ENCODE measurements around the gene USP31. TPM values are rescaled to one million over a fixed set of nuclear protein-coding genes. Genes with fewer than 3 reads are reported as not detected.

USP31 gene
- total and polyA plus RNA-seq, 2 of the 8 experiments (the other 6 are each of a cell fraction or from before 2014, with no cell fraction given), result 6.7 to 19.0 TPM

GRCh38 chr16:23163921-23164320 is 14.7 kb upstream of the USP31 start:
- no peak overlapping the region for H2AFZ ChIP-seq (ENCODE audit: low read length)
- CTCF ChIA-PET (ENCODE audit: partially characterized antibody), result no interaction called here

More at GRCh38 chr16:23163921-23164320, 14.7 kb upstream of the USP31 start:
- TF ChIP-seq FOSL1 (IDR thresholded peaks at IDR 0.05; ENCODE audit: insufficient read depth, low read depth, low read length), result no peak
- TF ChIP-seq TAF1 (IDR thresholded peaks at IDR 0.05; ENCODE audit: low read depth, low read length), result no peak
- TF ChIP-seq TEAD4 (IDR thresholded peaks at IDR 0.05; ENCODE audit: low read depth, low read length), result no peak
- no peak for TF ChIP-seq RBBP5 (IDR thresholded peaks at IDR 0.05; ENCODE audit: borderline replicate concordance, low read depth, low read length)
- no peak for TF ChIP-seq TBP (IDR thresholded peaks at IDR 0.05; ENCODE audit: low read depth, low read length)
- no peak for TF ChIP-seq NRF1 (IDR thresholded peaks at IDR 0.05; ENCODE audit: low read depth, low read length)
- TF ChIP-seq CHD1 (IDR thresholded peaks at IDR 0.05; ENCODE audit: low read depth, low read length), result no peak
- no peak for TF ChIP-seq HDAC2 (IDR thresholded peaks at IDR 0.05; ENCODE audit: borderline replicate concordance in 1 of 2, low read depth in 2 of 2, low read length in 2 of 2)
- FAIRE-seq (no peak), DNase-seq (ENCODE audit: low read depth in 1 of 2, low spot score in 2 of 2) (no peak)
- POLR2A ChIA-PET (ENCODE audit: partially characterized antibody), result interaction anchor here (0.6 kb wide), 1 partner anchor 489 kb away, joined by 3 read pairs; no protein-coding TSS in a partner anchor
- no peak overlapping the region for H2BK12ac ChIP-seq (ENCODE audit: low read depth, low read length)
- no peak overlapping the region for H3K18ac ChIP-seq (ENCODE audit: extremely low read depth, low read length)
- no peak overlapping the region for H4K5ac ChIP-seq (ENCODE audit: insufficient read length, low read depth, low read length)
- H3K4me1 ChIP-seq (replicated peaks in 1 of 4; ENCODE audit: control insufficient read depth in 3 of 4, insufficient read depth in 4 of 4, low read length in 3 of 4), result no peaks in the 10 kb centered on the region; a peak in 1 of 7 replicates
- H3K9ac ChIP-seq (replicated peaks in 1 of 4; ENCODE audit: extremely low read depth in 1 of 4, low read depth in 3 of 4, low read length in 3 of 4), result no peak overlapping the region
- no peaks in the 10 kb centered on the region for H3K36me3 ChIP-seq (ENCODE audit: control insufficient read depth in 2 of 4, insufficient read depth in 4 of 4, low read length in 3 of 4)
- H3K4ac ChIP-seq (replicated peaks; ENCODE audit: insufficient read length, low read depth, low read length), result no peak overlapping the region
- no peak overlapping the region for H3K4me2 ChIP-seq (ENCODE audit: insufficient read depth in 1 of 2, low read depth in 2 of 2, low read length in 2 of 2)
- H3K27ac ChIP-seq (ENCODE audit: low read depth, low read length), result no peak overlapping the region
- H3K23ac ChIP-seq (ENCODE audit: insufficient read length), result no peak overlapping the region
- H3K14ac ChIP-seq (ENCODE audit: insufficient read length), result no peak overlapping the region
- H3K79me1 ChIP-seq (ENCODE audit: low read depth, low read length), result no peaks in the 10 kb centered on the region
- no peak overlapping the region for H3K56ac ChIP-seq (replicated peaks; ENCODE audit: insufficient read length, low read depth, low read length)
- H4K91ac ChIP-seq (replicated peaks; ENCODE audit: insufficient read length, low read length), result no peak overlapping the region
- no peak overlapping the region for H3K4me3 ChIP-seq (ENCODE audit: extremely low read depth in 1 of 4, insufficient read depth in 2 of 4, low read depth in 3 of 4, low read length in 4 of 4)
- H2BK120ac ChIP-seq (replicated peaks; ENCODE audit: low read depth, low read length), result no peak overlapping the region
- peaks cover 0 to 4% of the 10 kb centered on the region in 2 experiments; a peak in 1 of 4 replicates for H3K9me3 ChIP-seq (ENCODE audit: insufficient read depth in 2 of 2, low read depth in 1 of 2, low read length in 1 of 2)
- WGBS, 2 experiments (ENCODE audit: extremely low coverage in 1 of 2, insufficient coverage in 1 of 2, insufficient read length in 1 of 2, insufficient replicate concordance in 2 of 2, low coverage in 1 of 2, low lambda C conversion rate in 2 of 2, missing lambda C conversion rate in 1 of 2), result 89% methylated on average over 2 of the region's 2 CpGs; no CpG with 5 or more reads in 1 of the 2 experiments
- no peak overlapping the region for H2BK20ac ChIP-seq (ENCODE audit: low read length)
- H3K79me2 ChIP-seq (ENCODE audit: control insufficient read depth in 1 of 2, insufficient read depth in 2 of 2, low read length in 2 of 2), result no peaks in the 10 kb centered on the region
- no peaks in the 10 kb centered on the region for H3K27me3 ChIP-seq (replicated peaks in 1 of 4; ENCODE audit: control insufficient read depth in 3 of 4, extremely low read depth in 1 of 4, insufficient read depth in 3 of 4, low read length in 3 of 4)
- no peaks in the 10 kb centered on the region for H3K23me2 ChIP-seq (ENCODE audit: low read depth, low read length)
- H4K20me1 ChIP-seq (replicated peaks in 1 of 2; ENCODE audit: control insufficient read depth in 1 of 2, insufficient read depth in 2 of 2, low read length in 2 of 2), result no peaks in the 10 kb centered on the region
- no peak overlapping the region for H2AK5ac ChIP-seq (ENCODE audit: low read depth, low read length)
- H2BK5ac ChIP-seq (ENCODE audit: low read depth, low read length), result no peak overlapping the region
- no peak overlapping the region for H4K8ac ChIP-seq (ENCODE audit: extremely low read depth, insufficient read depth, low read length)
- no peak overlapping the region for H2BK15ac ChIP-seq (ENCODE audit: low read length)
